GM12891 (cell line): Measurements from ENCODE around the gene TMEM88.

ENCODE experiments used
- POLR2A ChIP-seq: IDR thresholded peaks from 2 replicates; pipeline ENCODE4 v1.6.1; 2011; ENCODE audit warnings: low read depth, low read length, control low read depth
- POLR2AphosphoS5 ChIP-seq: IDR thresholded peaks from 2 replicates; pipeline ENCODE4 v1.6.1; 2011; ENCODE audit warnings: low read depth, low read length, control low read depth
- SPI1 ChIP-seq: IDR thresholded peaks from 2 replicates; pipeline ENCODE4 v1.6.1; 2011; ENCODE audit warnings: low read depth, low read length, control low read depth
- TAF1 ChIP-seq: IDR thresholded peaks from 2 replicates; pipeline ENCODE4 v1.6.1; 2011; ENCODE audit warnings: low read depth, low read length, control low read depth

DNA sequence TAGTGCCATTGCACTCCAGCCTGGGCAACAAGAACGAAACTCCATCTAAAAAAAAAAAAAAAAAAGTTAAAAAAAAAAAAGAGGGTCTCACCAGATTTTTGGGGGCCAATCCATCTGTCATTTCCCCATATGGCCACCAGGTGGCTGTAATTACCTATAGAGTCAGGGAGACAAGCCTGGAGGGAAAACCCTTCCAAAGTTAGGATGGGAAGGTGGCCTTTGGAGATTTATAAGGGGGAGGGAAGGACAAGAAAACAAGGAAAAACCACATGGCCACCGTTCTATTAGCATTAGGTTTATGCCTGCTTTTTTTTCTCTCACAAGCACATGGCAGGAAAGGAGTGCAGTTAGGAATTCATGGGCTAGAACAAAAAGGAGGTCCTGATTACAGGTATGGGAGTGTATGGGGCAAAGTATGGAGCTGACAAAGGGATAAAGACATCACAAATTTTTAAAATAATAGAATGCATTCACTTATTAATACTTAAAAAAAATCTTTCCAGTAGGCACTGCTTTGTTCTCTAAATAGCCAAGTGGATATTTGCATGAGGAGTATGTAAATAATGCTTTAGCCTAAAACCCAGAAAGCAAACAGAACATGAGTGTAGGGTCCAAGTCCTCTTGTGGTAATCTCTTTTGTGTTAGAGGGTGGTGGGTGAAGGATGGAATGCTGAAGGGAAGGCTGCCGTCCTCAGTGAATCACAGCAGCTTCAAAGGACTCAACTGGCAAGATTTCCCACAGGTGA, 8.0 kb downstream of the TMEM88 start:
- no peak for TF ChIP-seq TAF1
- no peak for TF ChIP-seq POLR2A
- no peak for TF ChIP-seq POLR2AphosphoS5
- TF ChIP-seq SPI1: no peak
